Fibroblast of villous mesenchyme (primary cell): Measurements from ENCODE around the gene MET. TPM values are rescaled to one million over a fixed set of nuclear protein-coding genes. Genes with fewer than 3 reads are reported as not detected.

Source experiments
- DNase-seq: peaks from one replicate; pipeline ENCODE4 v3.0.0-alpha.2; 2010; ENCODE audit warnings: low read depth
- H3K4me3 ChIP-seq: 2 replicates; pipeline ENCODE4 v1.5.1; 2011; ENCODE audit warnings: low read depth, mild to moderate bottlenecking, low read length
- total RNA-seq: library from RNA; depleted of rRNA; stranded (reverse); fragments of >200 nt; gene quantifications from 2 replicates; pipeline ENCODE4 v1.2.3, GENCODE V29; 2012
- TF ChIP-seq, protein P1 (sequence below): IDR thresholded peaks from 2 replicates; pipeline ENCODE4 v1.5.1; 2012; ENCODE audit warnings: low read depth, mild to moderate bottlenecking, low read length; ENCODE audit not compliant: insufficient read depth

Gene MET
- total RNA-seq, 1 donor: 48.8 TPM

DNA sequence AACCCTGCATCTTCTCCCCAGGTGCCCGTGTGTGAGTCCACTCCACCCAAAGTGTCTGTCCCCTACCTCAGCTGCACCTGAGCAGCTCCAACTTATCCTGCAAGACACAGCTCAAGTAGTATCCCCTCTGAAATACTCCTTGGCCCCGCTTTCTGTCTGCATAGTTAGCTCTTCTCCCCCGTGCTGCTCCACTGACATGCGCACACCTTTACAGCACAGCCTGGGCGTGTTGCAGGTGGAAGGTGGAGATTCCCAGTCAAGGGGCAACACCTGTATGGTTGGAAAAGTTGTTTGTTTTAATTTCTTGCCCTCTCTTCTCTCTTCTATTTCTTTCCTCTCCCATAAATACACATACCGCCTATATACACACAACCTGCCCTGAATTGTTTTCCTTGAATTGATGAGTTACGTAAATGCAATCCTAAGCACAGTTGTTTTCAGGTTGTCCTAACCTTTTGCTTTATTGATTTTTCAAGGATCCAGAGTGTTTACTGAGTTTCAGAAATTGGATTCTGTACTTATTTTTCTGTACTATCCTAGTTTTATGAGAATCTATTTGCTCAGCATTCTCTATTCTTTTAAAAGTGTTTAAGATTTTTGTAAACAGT, 14.9 kb downstream of the MET start:
- TF ChIP-seq, protein P1, sequence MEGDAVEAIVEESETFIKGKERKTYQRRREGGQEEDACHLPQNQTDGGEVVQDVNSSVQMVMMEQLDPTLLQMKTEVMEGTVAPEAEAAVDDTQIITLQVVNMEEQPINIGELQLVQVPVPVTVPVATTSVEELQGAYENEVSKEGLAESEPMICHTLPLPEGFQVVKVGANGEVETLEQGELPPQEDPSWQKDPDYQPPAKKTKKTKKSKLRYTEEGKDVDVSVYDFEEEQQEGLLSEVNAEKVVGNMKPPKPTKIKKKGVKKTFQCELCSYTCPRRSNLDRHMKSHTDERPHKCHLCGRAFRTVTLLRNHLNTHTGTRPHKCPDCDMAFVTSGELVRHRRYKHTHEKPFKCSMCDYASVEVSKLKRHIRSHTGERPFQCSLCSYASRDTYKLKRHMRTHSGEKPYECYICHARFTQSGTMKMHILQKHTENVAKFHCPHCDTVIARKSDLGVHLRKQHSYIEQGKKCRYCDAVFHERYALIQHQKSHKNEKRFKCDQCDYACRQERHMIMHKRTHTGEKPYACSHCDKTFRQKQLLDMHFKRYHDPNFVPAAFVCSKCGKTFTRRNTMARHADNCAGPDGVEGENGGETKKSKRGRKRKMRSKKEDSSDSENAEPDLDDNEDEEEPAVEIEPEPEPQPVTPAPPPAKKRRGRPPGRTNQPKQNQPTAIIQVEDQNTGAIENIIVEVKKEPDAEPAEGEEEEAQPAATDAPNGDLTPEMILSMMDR: no peak
- no peak overlapping the region for H3K4me3 ChIP-seq
- no peak for DNase-seq

DNA sequence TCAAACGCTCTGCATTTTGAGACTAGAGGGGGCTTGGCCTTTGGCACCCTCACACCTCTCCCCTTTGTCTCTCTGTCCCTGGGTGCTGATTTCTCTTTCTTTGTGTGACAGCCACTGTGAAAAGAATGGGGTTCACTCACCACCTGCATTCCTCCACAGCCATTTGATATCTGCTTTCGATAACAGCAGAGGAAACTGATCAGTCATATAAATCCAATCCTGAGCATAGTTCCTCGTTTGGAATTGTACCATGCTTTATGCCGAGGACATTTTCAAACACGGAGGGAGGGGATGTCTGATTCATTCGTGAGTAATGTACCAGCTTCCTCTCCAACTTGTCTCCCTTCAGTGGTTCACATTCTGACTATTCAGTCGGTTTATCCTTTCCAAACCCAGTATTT, 15.8 kb downstream of the MET start:
- TF ChIP-seq, protein P1: no peak
- H3K4me3 ChIP-seq: no peak overlapping the region
- DNase-seq: peak; percentile 33

DNA sequence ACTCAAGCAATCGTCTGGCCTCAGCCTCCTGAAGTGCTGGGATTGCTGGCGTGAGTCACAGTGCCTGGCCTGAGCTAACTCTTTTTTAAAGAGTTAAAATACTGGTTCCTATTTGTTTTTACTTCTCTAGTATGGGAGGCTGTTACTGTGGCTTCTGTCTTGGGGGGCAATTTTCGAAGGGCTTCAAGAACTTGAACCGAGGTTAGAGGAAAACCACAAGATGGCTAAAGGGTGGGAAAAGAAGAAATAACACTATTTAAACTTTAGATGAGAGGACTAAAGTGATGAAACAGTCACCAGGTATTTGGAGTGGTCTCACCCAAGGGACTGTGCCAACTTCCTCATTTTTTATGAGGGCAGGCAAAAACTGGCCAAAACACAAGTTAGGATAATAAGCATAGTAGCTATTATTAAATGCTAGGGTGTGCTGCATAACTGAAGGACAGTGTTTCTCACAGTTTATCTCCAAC, 17.8 kb downstream of the MET start:
- H3K4me3 ChIP-seq: no peak overlapping the region
- no peak for DNase-seq
- TF ChIP-seq, protein P1: no peak

DNA sequence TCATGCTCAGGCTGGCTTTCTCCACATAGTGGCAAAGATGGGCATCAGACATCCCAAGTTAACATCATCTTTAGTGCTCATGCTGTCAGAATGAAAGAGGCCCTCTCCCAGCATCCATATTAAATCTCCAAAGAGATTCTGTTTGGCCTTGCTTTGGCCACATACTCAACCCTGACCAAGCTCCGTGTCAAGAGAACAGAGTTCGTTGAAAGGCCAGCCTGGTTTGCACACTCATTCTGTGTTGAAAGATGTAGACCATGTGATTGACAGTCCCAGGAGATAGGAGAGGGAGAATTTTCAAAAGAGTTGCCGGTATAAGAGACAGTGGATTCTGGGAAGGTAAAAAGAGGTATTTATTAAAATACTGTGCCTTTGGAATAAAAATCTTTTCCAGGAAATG, 19.7 kb downstream of the MET start:
- H3K4me3 ChIP-seq: no peak overlapping the region
- DNase-seq: no peak
- TF ChIP-seq, protein P1: no peak

DNA sequence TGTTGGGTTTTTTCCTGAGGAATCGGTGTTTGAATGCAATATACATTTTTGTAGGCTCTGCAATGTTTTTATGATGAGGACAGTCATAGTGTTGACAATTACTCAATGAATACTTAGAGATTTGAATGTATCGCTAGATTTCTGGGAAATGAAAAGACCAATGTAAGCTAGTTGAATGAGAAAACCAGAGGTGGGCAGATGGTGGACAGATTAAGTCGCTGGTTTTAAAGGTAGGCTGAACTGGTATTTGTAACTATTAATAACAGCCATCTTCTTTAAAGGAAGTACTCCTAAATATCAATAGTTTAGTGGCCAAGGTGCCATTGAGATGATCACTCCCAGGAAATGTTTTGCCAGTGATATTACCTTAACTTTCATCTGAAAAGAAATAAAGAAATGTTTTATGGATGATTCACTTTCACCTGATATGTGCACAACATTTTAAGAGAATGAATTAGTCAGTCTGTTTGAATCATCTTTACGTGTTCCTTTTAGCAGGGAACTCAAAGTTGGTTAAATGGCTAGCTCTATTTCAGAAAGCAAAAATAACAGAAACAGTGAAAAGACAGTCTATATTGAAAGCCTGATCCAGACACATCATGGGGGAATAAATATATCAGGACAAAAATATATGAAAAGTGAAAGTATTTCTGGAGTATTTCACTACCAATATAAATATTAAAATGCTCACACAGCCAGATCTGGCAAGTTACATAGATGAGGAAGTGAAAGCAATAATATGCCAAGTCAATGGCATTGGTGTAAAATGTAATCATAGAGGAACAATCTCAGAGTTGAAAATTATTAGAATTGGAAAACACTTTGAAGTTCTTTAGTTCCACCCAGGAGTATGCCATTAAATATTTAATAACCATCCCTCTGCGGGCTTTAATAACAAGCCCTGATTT, 20.7 kb downstream of the MET start:
- no peak for DNase-seq
- H3K4me3 ChIP-seq: no peak overlapping the region
- TF ChIP-seq, protein P1: no peak

DNA sequence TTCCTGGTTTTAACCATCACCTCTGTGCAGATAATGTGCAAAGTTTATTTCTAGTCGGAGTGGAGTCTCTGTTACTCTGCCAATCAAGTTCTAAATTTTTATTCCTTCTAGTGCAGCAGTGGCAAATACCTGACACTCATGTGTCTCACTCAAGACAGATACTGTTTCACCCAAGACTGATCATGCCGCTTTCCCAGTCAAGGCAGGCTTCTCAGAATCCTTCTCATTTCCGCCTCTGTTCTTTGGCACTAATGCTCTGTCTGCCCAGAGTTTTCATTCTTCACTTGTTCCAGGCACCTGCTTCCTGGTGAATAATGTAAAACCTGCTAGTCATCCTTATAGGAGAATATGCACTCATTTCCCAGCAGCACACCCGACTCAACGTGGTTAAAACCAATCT, 24.7 kb downstream of the MET start:
- DNase-seq: no peak
- H3K4me3 ChIP-seq: no peak overlapping the region
- TF ChIP-seq, protein P1: no peak
